Esophagus squamous epithelium (tissue), 5 donors: ENCODE results near the gene DENND1C. TPM values are rescaled to one million over a fixed set of nuclear protein-coding genes. Genes with fewer than 3 reads are reported as not detected.

Experiments
- DNase-seq: peaks from one replicate; lab custom pipeline; 2025; lab: John Stamatoyannopoulos, UW
- H3K27ac ChIP-seq, 4 donors: fragments of 200-600 bp; sonication (generic); one replicate each; pipeline ENCODE4 v1.5.1; 2016 to 2019; ENCODE audit warnings: mild to moderate bottlenecking in 1 of 4
- H3K27me3 ChIP-seq, 4 donors: fragments of 200-600 bp; sonication (generic); 1 replicate in 3 of 4; 2 replicates in 1 of 4; pipeline versions ENCODE4 v1.5.1 to v1.6.0; 2017 to 2021; ENCODE audit warnings: antibody characterized with exemption in 1 of 4
- H3K36me3 ChIP-seq, 3 donors: fragments of 200-600 bp; sonication (generic); one replicate each; pipeline ENCODE4 v1.5.1; 2016 to 2019
- H3K4me1 ChIP-seq, 3 donors: fragments of 200-600 bp; sonication (generic); one replicate each; pipeline ENCODE4 v1.5.1; 2017 to 2019
- H3K4me3 ChIP-seq, 4 donors: fragments of 200-600 bp; sonication (generic); 1 replicate in 3 of 4; 2 replicates in 1 of 4; pipeline ENCODE4 v1.5.1; 2016 to 2019; ENCODE audit warnings: mild to moderate bottlenecking in 2 of 4, moderate library complexity in 1 of 4
- H3K9me3 ChIP-seq, 3 donors: fragments of 200-600 bp; sonication (generic); one replicate each; pipeline ENCODE4 v1.5.1; 2016 to 2019
- POLR2A ChIP-seq, 4 donors: fragments of 450-650 bp; IDR thresholded peaks; one replicate each; pipeline ENCODE4 v1.6.1; 2017; ENCODE audit warnings: antibody characterized with exemption in 4 of 4, mild to moderate bottlenecking in 4 of 4, moderate library complexity in 3 of 4
- WGBS, 2 donors: methylation state at CpG; one replicate each; pipeline ENCODE4 v1.1.5; 2018; 5-methylcytosine and 5-hydroxymethylcytosine counted together
- intact Hi-C: fragments of 100-400 bp; cut with DNase I; formaldehyde crosslinking; loops from one replicate; pipeline ENCODE4 v1.15.0; 2022
- total RNA-seq, 4 donors: library from RNA; depleted of rRNA; stranded (reverse); fragments of >200 nt; gene quantifications; one replicate each; pipeline ENCODE4 v1.1.0, GENCODE V29; 2016
- TF ChIP-seq, protein P1 (sequence below), 6 experiments: fragments of 450-650 bp in 4 of 6; fragments of 200-600 bp in 2 of 6; sonication (generic) in 2 of 6; IDR thresholded peaks; one replicate each; pipeline ENCODE4 v1.5.1; 2016 to 2019; ENCODE audit warnings: antibody characterized with exemption in 6 of 6, mild to moderate bottlenecking in 4 of 6, moderate library complexity in 4 of 6
- donor health status: DM: yes; HTN: yes; CAD: no.

DENND1C gene
- total RNA-seq, 4 donors from 2014 or later: 0.62 to 4.2 (median 1.2) TPM

DNA sequence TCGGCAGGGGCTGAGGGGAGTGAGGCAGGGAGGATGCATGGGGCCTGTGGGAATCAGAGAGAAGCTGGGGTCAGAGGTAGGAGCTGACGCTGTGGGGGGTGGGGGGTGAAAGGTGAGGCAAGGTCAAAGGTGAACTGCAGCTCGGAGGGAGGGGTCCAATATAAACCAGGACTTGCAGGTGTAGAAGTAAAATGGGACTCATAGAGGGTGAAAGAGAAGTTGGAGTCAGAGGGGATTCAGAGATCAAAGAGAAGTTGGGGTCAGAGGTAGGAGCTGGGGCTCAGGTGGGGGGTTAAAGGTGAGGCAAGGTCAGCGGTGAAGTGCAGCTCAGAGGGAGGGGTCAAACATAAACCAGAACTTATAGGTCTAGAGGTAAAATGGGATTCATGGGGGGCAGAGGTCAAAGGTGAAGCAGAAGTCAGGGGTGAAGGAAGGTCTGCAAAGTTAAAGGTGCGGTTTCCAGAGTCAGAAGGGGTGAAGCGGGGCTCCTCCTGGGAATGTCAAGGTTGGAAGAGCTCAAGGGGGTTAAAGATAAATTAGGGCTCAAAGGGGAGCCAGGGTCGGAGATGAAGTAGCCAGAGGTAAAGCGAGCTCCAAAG lies 12.9 kb upstream of the DENND1C start:
- no peaks in the 10 kb centered on the region for H3K36me3 ChIP-seq
- H3K9me3 ChIP-seq: peaks cover 0 to 5% (median 0%) of the 10 kb centered on the region in 3 donors
- H3K27me3 ChIP-seq: peaks cover 0 to 4% (median 0%) of the 10 kb centered on the region in 4 donors
- no peak overlapping the region for H3K4me3 ChIP-seq
- H3K4me1 ChIP-seq: peaks cover 0 to 7% (median 0%) of the 10 kb centered on the region in 3 donors
- no peak overlapping the region for H3K27ac ChIP-seq
- TF ChIP-seq, protein P1, sequence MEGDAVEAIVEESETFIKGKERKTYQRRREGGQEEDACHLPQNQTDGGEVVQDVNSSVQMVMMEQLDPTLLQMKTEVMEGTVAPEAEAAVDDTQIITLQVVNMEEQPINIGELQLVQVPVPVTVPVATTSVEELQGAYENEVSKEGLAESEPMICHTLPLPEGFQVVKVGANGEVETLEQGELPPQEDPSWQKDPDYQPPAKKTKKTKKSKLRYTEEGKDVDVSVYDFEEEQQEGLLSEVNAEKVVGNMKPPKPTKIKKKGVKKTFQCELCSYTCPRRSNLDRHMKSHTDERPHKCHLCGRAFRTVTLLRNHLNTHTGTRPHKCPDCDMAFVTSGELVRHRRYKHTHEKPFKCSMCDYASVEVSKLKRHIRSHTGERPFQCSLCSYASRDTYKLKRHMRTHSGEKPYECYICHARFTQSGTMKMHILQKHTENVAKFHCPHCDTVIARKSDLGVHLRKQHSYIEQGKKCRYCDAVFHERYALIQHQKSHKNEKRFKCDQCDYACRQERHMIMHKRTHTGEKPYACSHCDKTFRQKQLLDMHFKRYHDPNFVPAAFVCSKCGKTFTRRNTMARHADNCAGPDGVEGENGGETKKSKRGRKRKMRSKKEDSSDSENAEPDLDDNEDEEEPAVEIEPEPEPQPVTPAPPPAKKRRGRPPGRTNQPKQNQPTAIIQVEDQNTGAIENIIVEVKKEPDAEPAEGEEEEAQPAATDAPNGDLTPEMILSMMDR (IDR thresholded peaks at IDR 0.05): no peak
- no peak for TF ChIP-seq POLR2A (IDR thresholded peaks at IDR 0.05)
- DNase-seq: no peak
- 72 to 82% methylated on average over 8 of the region's 8 CpGs for WGBS, 2 donors
- intact Hi-C loops: no loop called here

DNA sequence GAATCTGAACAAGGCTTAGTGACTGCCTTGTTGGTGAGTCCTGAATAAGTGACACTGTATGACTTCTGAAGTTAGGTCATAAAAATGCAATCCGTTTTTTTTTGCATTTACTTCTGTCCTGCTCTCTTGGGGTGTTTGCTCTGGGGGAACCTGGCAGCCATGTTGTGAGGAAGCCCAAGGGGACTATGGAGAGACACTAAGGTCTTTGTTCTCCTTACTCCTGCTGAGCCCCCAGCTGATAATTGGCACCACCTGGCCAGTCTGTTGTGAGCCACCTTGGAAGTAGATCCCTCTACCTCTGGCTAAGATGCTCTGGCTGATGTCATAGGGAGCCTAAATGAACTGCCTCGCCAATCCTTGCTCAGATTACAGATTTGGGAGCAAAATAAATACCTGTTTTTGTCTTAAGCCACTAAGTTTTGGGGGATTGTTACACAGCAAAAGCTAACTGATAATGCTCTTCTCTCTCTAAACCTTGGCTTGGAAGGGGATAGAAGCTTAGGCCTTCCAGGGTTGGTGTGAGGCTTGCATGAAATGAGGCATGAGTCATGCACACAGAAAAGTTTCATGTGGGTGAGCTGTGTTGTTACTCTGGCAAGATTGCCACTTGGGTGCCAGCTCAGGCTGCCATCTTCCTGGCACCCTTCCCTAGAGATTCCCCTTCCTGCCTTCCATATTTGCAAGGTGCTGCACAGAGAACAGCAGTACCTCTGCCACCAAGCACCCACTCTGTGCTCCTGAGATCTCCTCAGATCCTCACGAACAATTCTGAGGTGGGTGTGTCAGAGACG lies 10.4 kb upstream of the DENND1C start:
- no peaks in the 10 kb centered on the region for H3K4me1 ChIP-seq
- no peak overlapping the region for H3K4me3 ChIP-seq
- TF ChIP-seq, protein P1 (IDR thresholded peaks at IDR 0.05): no peak
- 84 to 93% methylated on average over 1 to 2 of the region's 4 CpGs for WGBS, 2 donors
- DNase-seq: no peak
- H3K27me3 ChIP-seq: no peaks in the 10 kb centered on the region
- no peaks in the 10 kb centered on the region for H3K36me3 ChIP-seq
- no peak overlapping the region for H3K27ac ChIP-seq
- H3K9me3 ChIP-seq: peaks cover 0 to 5% (median 0%) of the 10 kb centered on the region in 3 donors
- intact Hi-C loops: no loop called here

GRCh38 chr19:6490134-6490533 lies 8.5 kb upstream of the DENND1C start:
- DNase-seq: no peak
- H3K4me3 ChIP-seq: no peak overlapping the region
- 42 to 57% methylated on average over 2 of the region's 2 CpGs for WGBS, 2 donors
- H3K27me3 ChIP-seq: no peaks in the 10 kb centered on the region
- H3K27ac ChIP-seq: no peak overlapping the region
- H3K4me1 ChIP-seq: no peaks in the 10 kb centered on the region
- intact Hi-C loops: no loop called here
- no peaks in the 10 kb centered on the region for H3K36me3 ChIP-seq
- peaks cover 0 to 5% (median 0%) of the 10 kb centered on the region in 3 donors for H3K9me3 ChIP-seq
- TF ChIP-seq, protein P1 (IDR thresholded peaks at IDR 0.05): no peak
- no peak for TF ChIP-seq POLR2A (IDR thresholded peaks at IDR 0.05)

GRCh38 chr19:6489278-6490061 lies 7.9 kb upstream of the DENND1C start:
- H3K4me1 ChIP-seq: no peaks in the 10 kb centered on the region
- H3K27me3 ChIP-seq: no peaks in the 10 kb centered on the region
- no peak overlapping the region for H3K27ac ChIP-seq
- peaks cover 0 to 5% (median 0%) of the 10 kb centered on the region in 3 donors for H3K9me3 ChIP-seq
- intact Hi-C loops: no loop called here
- peak overlapping the region in 1 of 4 donors; percentile 2 for H3K4me3 ChIP-seq
- 27 to 38% methylated on average over 12 to 13 of the region's 15 CpGs for WGBS, 2 donors
- TF ChIP-seq, protein P1 (IDR thresholded peaks at IDR 0.05): no peak
- no peak for TF ChIP-seq POLR2A (IDR thresholded peaks at IDR 0.05)
- no peak for DNase-seq
- no peaks in the 10 kb centered on the region for H3K36me3 ChIP-seq
